ENCODE measurements around the gene B3GAT3. TPM values are rescaled to one million over a fixed set of nuclear protein-coding genes. Genes with fewer than 3 reads are reported as not detected.
"Not testable (repeated sequence)": the region's sequence is repeated elsewhere in the genome, so short reads cannot be mapped to it uniquely, and the experiment has no call there.

Gene B3GAT3
- total RNA-seq, 1 experiment from 2014 or later = 13.5 TPM

DNA sequence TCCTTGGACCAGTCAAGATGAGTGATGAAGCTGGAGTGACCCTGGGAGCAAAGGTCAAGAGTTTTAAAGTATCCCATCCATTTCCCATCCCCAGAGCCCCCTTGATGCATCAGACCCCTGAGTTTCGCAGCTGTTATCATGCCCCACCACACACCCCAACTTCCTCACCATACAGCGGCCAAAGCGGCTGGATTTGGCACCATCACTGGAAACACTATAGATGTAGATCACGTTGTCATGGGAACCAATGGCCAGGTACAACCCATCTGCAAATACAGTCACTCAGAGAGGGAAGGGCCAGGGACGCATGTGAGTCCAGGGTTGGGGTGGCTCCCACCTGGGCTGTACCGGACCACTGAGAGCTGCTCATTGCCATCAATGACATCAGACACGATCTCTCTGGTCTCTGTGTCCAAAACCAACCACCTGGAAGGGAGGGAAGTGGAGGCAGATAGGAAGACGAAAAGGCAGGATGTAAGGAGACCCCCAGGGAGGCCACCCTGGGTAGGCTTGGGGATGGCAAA lies 17.9 kb downstream of the B3GAT3 start:
- no peak for DNase-seq (ENCODE audit: low spot score)

DNA sequence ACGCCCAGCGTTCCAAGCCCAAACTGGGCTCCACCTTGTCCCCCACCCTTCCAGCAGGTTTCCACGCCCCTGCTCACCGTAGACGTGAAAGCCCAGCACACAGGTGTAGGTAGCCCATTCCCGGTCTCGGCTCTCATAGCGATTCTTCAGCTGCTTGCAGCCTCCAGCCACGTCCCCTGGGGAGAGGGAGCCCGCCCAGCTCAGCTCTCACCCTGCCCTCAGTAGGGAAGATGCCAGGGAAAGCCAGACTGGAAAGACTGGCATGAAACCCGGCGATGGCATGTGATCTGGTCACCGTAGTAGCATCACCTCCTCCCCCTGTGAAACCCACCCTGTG lies 18.7 kb downstream of the B3GAT3 start:
- no peak for DNase-seq (ENCODE audit: low spot score)

DNA sequence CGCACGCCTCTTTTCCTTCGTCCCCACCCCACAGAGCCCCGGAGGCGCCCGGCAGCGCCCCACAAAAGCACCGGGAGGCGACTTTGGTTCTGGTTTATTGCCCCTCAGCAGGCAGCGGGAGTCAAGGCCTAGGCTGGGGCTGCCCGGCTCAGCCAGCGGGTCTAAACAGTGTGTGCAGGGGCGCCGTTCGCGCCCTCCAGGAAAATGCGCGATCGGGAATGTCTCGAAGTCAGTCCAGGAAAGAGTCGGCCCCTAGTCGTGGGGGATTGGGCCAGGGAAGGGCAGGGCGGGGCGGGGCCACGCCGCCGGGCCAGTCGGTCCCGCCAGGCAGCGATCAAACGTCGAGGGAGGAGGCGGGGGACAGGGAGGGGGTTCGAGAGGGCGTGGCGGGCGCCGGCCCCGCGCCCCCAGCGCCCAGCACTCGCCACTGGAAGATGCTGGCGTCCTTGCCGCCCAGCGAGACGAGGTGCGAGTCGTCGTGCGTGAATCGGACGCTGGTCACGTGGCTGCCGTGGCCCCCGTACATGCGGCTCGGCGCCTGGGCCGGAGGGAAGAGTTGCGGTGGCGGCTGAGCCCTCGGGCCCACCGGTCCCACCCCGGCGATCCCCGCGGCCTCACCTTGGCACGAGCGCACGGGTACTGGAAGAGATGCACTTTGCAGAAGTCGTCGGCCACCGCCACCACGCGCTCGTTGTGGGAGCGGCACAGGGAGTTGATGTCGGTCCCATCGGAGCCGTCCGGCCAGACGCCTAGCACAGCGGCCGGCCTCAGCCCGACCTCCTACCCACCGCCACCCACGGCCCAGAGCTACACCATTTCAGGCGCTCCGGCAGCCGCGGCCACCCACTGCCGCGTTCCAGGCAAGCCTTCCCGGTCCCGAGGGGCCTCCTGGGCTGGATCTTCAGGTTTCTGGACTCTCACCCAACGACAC lies 19.4 kb downstream of the B3GAT3 start:
- DNase-seq (ENCODE audit: low spot score) = no peak

DNA sequence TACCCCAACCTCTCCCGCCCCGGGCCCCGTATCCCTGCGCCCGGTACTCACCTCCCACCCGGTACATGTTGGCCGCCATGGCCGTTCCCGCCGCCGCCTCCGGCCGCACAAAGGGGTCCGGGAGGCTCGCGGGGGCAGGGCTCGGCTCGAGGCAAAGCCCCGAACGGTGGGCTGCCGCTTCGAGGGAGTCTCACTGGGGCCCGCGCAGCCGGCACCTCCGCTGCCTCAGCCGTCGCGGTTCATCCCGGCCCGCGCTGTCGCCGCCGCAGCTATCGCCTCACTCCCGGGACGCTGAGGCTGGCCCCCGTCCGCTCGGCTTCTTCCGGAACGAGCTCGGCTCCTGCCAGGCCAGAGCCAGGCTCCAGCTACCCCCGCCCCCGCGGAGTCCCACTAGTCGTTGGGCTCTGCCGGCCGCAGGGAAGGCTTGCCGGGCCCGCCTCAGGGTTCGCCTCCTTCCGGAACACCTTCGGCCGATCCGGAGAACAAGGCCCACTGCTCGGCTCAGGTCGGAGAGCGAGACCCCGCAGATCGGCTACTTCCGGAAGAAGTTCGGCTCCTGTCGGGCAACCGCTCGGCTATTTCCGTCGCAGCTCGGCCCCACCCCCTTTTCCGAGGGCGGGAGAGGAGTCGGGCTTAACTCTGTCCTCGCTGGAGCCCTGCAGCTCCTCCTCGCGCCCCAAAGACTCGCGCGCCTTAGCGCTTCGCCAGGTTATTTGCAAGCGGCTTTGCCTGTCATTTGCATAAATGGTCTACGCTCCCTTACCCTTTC lies 20.2 kb downstream of the B3GAT3 start, which contains the start of gene MTA2:
Gene MTA2, minus strand, starts transcription at position 494 of the 769 bp plus-strand sequence. Its CDS starts 415 bp downstream, at position 79.
- DNase-seq (ENCODE audit: low spot score) = peak; percentile 95

DNA sequence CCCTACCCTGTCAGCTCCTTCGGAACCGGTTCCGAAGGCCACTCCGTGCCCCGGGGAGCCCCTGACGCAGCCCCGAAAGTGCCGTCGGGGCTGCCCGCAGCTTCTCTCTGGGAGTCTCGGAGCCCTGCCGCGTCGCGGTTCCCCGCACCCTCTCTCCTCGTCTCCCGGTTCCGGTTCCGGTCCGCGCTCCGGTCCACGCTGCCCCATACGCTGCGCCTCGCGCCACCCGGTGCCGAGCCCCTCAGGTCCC lies 20.7 kb downstream of the B3GAT3 start:
- no peak for DNase-seq (ENCODE audit: low spot score)

DNA sequence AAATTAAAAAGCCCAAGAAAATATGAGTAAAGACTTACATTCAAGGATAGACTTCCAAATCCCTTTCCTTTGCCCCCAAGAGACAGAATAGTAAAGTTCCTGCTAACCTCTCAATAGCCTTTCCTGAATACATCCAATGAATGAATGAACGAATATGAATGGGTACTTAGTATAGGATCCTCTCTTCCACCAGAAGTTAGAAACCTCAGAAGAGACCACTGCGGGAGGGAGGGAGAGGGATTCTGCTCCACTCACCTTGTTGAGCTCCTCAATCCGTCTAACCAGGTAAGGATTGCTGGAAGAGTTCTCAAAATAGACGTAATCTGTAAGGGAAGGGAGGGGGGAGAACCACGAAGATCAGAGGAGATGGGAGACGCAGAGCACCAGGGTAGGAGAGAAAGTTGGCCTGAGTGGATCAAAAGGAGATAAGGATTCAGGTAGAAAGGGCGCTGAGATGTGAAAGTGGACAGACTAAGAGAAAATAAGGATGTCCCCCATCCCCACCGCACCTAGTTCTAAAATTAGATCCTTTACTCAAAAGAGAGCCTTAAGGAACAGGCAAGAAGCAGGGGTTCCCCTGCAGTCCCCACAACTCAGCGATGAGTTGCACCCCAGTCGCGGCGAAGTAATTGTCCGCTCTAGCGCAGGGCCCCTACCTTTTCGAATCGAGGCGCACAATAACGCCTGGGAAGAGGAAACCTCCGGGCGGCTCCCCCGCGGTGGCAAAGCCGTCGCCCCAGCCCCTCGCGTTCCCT lies 21.2 kb downstream of the B3GAT3 start:
- no peak for DNase-seq (ENCODE audit: low spot score)

DNA sequence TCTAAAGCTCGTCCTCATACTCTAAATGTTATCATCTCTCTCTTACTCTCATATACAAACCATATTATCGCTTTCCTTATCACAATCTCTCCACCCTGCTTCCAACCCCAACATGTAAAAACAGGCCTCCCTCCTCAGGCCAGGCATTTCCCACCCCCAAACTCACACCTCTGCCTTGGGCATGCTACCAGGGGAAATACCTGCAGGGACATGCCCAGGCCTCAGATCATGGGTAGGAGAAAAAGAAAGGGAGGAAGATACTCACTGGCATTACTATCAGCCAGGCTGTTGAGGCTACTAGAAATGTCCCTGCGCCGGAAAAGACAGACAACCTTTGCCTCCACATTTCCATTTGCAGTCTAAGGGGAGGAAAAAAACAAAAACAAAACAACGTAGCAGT lies 21.9 kb downstream of the B3GAT3 start:
- DNase-seq (ENCODE audit: low spot score) = no peak

DNA sequence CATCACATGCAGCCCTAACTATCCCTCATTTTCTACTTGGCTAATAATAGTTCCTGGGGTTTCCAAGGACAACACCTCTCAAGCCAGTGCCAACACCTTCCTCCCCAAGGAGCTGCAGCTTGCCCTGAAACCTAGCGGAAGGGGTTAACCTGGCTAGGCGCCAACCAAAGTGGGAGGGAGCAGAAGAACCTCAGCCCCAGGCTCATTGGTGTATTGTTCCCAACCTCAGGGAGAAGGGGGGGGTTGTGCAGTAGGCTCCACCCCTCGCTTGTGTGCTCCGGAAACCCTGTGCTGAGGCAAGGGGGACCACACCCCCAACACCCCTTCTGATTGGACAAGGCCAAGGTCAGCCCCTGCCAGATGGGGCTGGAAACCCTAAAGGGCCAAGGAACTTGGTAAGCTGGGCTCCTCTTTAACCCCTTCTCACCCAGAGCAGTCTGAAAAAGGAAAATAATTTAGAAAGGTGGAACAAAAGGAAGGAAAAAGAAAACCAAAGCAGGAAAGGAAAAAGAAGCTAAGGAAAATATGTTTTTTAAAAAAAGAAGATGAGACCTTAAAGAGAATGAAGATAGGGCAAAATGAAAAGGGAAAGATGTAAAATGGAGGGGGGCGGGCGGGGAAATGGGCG lies 22.6 kb downstream of the B3GAT3 start:
- peak; percentile 98 for DNase-seq (ENCODE audit: low spot score)

DNA sequence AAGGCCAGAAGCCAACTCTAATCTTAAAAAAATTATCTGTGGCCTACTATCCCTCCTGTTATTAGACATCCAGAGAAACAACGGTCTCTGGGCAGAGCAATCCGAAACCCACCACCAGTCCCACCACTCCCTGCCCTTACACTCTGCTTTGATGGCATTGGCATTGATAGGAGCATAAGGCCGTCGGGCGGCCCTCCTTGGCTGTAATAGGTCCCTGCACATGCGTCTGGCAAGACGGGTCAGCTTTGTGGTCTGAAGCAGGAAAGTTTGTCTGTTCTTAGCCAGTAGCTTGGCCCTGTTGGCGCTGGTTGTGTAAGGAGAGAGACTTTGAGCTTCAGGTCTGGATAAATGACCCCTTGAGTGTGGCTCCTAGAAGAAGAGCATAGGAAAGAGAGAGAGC lies 26.7 kb downstream of the B3GAT3 start:
- DNase-seq (ENCODE audit: low spot score) = no peak

DNA sequence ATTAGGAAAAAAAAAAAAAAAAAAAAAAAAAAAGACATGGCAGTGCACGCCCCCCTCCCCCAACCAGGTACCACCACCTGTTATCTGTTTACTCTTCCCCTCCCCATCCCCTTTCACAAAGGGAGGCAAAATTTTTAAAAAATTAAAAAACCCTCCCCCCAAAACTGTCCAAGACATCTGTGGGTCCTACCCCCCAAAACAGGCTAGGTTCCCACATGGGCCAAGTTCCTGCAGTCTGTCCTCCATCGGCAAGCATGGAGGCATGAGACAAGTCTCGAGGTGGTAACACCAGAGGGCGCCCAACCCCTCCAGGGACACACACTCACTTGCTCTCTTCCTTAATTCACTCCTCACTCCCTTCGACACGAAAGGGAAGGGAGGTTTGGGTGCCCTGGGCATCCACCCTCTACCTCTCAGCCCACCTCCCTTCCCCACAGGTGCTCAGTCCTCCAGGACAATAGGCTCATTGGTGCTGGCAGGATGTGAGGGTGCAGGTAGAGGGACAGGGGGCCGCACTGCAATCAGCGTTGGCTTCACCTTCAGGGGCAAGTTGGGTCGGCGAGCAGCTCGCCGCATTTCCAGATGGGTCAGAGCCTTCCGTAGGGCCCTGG lies 28.2 kb downstream of the B3GAT3 start:
- DNase-seq (ENCODE audit: low spot score) = peak; percentile 67

DNA sequence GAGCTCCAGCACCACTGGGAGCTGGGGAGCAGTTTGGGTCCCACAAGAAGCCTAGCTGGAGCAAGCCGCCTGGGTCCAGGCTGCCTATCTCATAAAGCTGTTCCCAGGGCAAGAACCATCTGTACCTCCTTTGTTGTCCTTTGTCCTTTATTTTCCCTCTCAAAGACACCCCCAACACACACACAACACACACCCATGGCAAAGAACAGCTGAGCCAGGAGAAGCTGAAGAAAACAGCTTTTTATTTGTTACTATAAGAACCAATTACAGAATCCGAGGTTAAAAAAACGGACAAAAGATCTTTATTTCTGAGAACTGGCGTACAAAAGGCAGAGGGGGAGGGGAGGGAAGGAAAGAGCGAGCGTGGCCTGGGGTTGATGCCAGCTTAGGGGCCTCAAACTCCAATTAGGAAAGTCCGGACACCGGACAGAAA lies 28.8 kb downstream of the B3GAT3 start:
- DNase-seq (ENCODE audit: low spot score) = no peak

DNA sequence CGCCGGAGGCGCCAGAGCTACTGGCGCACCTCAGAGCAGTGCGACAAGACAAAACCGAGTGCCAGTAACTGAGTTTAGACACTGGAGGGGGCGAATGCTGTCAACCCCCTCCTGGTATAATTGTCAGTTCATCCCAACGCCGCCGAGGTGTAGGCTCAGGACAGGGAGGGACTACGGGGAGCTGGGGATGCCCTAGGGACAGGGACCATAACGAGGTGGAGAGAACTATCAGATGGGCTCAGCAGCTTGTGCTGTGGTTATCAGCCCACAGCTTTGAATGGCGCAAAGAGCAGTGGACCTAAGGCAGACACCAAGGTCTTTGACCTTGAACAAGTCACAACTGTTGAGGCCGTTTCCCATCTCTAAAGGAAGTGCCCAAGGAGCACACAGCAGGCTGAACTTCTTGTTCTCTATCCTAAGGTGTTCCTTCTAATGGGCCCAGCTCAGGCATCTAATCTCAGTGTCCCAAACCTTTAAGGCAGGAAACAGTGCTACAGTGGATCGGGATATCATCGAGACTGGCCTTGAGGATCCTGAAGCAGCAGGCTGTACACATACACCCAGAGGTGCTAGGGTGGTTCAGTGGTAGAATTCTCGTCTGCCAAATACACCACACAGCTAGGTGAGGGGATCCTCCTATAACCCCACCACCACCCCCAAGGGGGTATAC lies 29.5 kb downstream of the B3GAT3 start:
- no peak for DNase-seq (ENCODE audit: low spot score)

DNA sequence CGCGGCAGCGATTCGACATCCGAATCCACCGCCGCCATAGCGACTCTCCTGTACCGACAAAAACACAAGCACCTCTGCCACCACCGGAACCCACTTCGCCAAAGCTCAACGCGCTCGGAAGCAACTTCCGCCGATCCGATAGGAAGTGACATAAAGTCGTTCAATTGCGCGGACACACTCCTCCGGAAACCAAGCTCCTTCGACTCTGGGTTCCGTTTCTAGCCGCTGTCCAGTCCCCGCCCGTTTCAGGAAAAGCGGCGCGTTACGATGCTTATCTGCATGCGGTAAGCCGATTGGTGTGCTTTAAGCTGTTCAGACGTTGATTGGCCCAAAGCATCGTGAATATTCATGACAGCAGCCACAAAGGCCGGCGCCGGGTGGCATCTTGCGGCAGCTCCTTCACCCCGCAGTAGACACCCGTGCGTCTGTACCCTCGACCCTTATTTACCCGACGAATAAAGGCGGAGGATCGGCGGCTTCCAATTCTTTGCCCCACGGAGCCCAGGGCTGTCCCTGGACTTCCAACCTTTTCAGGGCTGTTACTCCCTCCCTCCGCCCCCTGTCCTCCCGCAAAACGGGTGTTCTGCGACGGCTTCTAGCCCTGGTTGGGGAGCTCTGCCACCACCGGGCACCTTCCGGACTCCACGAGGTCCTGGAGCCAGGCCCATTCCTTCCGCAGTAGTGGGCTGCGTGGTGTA lies 30.2 kb downstream of the B3GAT3 start, which contains the start of gene TUT1:
Gene TUT1, minus strand, starts transcription at position 76 of the 698 bp plus-strand sequence. Its CDS starts 38 bp downstream, at position 38.
- DNase-seq (ENCODE audit: low spot score) = peak; percentile 99

DNA sequence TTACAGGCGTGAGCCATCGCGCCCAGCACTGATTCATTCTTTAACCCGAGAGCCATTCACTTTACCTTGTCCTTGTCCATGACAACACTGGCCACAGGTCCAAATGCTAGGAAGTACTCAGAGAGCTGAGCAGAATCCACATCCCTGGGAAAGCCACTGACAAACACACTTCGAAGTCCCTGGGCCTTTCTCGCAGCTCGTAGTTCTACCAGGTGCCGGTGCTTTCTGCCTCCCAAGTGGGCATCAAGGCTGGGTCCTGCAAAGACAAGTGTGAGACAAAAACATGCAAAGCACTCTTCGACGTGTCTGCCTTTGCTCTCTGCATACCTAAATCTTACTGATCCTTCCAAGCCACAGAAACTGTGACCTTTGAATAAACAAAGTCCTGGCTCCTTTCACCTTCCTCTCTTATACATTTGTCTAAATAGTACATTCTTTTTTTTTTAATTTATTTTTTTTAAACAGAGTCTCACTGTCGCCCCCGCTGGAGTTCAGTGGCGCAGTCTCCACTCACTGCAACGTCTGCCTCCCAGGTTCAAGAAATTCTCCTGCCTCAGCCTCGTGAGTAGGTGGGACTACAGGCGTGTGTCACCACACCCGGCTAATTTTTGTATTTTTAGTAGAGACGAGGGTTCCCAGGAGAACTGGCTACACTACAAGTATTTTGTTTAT lies 32.7 kb downstream of the B3GAT3 start:
- no peak for DNase-seq (ENCODE audit: low spot score)

DNA sequence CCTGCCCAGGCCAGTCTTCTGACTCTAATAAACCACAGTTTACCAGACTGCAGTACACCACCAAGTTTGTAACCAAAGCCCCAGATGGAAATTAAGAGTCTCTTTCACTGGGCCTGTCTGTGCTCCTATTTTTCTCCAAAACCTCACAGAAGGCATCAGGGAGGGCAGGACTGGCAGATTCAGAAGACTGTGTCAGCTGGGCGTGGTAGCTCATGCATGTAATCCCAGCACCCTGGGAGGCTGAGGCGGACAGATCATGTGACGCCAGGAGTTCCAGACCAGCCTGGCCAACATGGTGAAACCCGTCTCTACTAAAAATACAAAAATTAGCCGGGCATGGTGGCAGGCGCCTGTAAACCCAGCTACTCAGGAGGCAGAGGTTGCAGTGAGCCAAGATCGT lies 36.4 kb downstream of the B3GAT3 start:
- DNase-seq (ENCODE audit: low spot score) = not testable (repeated sequence)

DNA sequence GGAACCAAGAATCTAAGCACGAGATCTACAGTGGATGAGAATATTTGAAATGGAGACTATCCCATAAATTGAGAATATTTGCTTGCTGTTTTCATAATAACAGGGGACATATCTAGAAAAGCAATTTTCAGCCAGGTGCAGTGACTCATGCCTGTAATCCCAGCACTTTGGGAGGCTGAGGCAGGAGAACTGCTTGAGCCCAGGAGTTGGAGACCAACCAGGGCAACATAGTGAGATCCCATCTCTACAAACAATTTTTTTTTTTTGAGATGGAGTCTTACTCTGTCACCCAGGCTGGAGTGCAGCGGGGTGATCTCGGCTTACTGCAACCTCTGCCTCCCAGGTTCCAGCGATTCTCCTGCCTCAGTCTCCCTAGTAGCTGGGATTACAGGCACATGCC lies 40.1 kb downstream of the B3GAT3 start:
- DNase-seq (ENCODE audit: low spot score) = not testable (repeated sequence)

DNA sequence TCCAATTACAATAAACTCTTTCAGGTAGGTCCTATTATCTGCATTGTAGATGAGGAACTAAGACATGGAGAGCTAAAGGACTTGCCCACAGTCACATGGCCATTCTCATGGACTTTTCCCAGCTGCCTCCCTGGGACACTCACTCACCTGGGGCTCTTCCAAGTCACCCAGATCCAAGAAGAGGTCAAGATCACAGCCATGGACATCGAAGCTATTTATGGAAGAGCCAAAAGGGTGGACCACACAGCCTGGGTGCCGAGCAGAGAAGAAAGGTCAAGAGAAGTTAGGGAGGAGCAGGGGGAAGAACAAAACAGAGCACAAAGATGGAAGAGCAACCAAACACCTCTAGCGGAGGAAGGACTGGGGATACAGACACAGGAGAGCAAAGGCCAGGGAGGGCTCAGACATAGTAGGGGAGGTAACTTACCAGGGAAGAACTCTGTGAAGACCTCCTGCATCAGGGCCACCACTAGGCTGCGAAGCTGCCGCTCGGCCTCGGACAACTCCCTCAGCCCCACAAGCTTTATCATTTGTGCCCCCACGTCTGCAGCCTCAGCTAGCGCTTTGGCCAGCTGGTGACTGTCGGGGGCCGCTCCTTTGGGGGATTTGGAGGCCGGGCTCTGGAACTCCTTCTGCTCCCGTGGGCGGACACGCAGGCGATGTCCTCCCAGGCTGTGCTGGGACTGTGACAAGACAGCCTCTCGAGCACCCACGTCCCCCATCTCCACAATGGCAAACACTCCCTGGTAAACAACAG lies 40.6 kb downstream of the B3GAT3 start:
- DNase-seq (ENCODE audit: low spot score) = no peak

DNA sequence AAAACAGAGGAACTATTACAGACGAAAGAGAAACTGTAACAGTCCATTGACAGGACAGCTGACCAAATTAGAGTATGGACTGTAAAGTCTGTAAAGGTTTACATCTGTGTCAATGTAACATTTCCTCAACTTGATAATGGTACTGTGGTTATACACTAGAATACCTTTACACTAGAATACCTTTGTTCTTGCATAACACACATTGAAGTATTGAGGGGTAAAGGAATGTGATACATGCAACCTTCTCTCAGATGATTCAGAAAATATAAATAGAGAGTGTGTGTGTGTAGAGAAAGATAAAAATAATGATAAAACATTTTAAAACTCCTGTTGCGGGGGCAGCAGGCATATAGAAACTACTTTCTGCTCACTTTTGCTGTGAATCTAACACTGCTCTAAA lies 42.5 kb downstream of the B3GAT3 start:
- DNase-seq (ENCODE audit: low spot score) = no peak

DNA sequence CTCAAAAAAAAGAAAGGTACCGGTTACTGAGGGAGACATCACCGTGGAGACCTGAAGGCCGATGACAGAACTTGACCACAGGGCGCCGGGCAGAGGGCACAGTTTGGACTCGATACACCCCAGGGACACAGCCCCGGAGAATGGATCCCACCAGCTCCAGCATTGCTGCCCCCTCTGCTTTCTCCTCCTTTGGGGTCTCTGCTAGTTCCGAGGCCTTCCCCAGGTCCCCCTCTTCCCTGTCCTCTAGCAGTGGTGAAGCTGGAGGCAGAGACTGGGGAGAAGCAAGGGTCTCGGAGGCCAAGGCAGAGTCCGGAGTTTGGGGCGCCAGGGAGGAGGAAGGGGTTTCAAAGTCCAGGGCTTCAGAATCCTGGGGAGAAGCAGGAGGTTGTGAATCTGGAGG lies 43.2 kb downstream of the B3GAT3 start:
- DNase-seq (ENCODE audit: low spot score) = no peak

All from H4 (cell line).